ENCODE results near the gene FTO.

DNA sequence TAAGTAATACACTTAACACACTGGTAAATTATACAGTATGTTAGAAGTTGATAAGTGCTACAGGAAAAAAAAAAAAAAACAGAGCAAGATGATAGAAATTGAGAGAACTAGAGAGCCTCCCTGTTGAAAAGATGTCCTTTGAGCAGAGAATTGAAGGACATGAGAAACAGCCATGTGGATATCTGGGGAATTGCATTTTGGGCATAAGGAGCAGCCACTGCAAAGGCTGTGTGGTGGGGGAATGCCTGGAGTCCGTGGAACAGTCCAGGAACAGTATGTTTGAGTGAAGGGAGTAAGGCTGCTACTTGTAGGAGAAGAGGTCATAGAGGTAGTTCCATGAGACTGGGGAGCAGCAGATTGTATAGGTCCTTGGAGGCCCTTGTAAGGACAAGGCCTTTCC, 178.4 kb downstream of the FTO start:
- TF ChIP-seq, protein P1, sequence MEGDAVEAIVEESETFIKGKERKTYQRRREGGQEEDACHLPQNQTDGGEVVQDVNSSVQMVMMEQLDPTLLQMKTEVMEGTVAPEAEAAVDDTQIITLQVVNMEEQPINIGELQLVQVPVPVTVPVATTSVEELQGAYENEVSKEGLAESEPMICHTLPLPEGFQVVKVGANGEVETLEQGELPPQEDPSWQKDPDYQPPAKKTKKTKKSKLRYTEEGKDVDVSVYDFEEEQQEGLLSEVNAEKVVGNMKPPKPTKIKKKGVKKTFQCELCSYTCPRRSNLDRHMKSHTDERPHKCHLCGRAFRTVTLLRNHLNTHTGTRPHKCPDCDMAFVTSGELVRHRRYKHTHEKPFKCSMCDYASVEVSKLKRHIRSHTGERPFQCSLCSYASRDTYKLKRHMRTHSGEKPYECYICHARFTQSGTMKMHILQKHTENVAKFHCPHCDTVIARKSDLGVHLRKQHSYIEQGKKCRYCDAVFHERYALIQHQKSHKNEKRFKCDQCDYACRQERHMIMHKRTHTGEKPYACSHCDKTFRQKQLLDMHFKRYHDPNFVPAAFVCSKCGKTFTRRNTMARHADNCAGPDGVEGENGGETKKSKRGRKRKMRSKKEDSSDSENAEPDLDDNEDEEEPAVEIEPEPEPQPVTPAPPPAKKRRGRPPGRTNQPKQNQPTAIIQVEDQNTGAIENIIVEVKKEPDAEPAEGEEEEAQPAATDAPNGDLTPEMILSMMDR (IDR thresholded peaks at IDR 0.05), result no peak
- TF ChIP-seq POLR2A (IDR thresholded peaks at IDR 0.05) (no peak), POLR2AphosphoS5 (IDR thresholded peaks at IDR 0.05) (no peak), EP300 (IDR thresholded peaks at IDR 0.05) (no peak)
